Nephron progenitor cell (in vitro differentiated cells): Measurements from ENCODE around the gene SYNDIG1L.

ENCODE experiments used
- DNase-seq: peaks from one replicate; pipeline ENCODE4 v3.0.0; 2021
- H3K27ac Mint-ChIP-seq: 2 replicates; pipeline ENCODE4 v1.8.0; 2021; ENCODE audit warnings: mild to moderate bottlenecking, moderate library complexity, mixed read lengths
- H3K27me3 Mint-ChIP-seq: 2 replicates; pipeline ENCODE4 v1.8.0; 2021; ENCODE audit warnings: mild to moderate bottlenecking, low read depth, mixed read lengths; ENCODE audit not compliant: poor library complexity
- H3K36me3 Mint-ChIP-seq: 2 replicates; pipeline ENCODE4 v1.8.0; 2021; ENCODE audit warnings: low read depth, mixed read lengths
- H3K4me1 Mint-ChIP-seq: 2 replicates; pipeline ENCODE4 v1.8.0; 2021; ENCODE audit warnings: mixed read lengths
- H3K4me3 Mint-ChIP-seq: 2 replicates; pipeline ENCODE4 v1.8.0; 2021; ENCODE audit warnings: mild to moderate bottlenecking, moderate library complexity, mixed read lengths
- H3K9me3 Mint-ChIP-seq: 2 replicates; pipeline ENCODE4 v1.8.0; 2021; ENCODE audit warnings: mild to moderate bottlenecking, moderate library complexity, mixed read lengths
- TF ChIP-seq, protein P1 (sequence below): fragments of 200-600 bp; sonication (generic); IDR thresholded peaks from 2 replicates; pipeline ENCODE4 v1.5.0; 2021; ENCODE audit warnings: antibody characterized with exemption

The SYNDIG1L gene

GRCh38 chr14:74357585-74357984 is 68.4 kb downstream of the SYNDIG1L start:
- Mint-ChIP-seq H3K4me1 (peaks cover 5% of the 10 kb centered on the region), H3K27ac (no peak overlapping the region), H3K4me3 (no peak overlapping the region), H3K9me3 (no peaks in the 10 kb centered on the region), H3K27me3 (peaks cover 2% of the 10 kb centered on the region), H3K36me3 (no peaks in the 10 kb centered on the region)
- TF ChIP-seq, protein P1, sequence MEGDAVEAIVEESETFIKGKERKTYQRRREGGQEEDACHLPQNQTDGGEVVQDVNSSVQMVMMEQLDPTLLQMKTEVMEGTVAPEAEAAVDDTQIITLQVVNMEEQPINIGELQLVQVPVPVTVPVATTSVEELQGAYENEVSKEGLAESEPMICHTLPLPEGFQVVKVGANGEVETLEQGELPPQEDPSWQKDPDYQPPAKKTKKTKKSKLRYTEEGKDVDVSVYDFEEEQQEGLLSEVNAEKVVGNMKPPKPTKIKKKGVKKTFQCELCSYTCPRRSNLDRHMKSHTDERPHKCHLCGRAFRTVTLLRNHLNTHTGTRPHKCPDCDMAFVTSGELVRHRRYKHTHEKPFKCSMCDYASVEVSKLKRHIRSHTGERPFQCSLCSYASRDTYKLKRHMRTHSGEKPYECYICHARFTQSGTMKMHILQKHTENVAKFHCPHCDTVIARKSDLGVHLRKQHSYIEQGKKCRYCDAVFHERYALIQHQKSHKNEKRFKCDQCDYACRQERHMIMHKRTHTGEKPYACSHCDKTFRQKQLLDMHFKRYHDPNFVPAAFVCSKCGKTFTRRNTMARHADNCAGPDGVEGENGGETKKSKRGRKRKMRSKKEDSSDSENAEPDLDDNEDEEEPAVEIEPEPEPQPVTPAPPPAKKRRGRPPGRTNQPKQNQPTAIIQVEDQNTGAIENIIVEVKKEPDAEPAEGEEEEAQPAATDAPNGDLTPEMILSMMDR, result no peak
- no peak for DNase-seq

DNA sequence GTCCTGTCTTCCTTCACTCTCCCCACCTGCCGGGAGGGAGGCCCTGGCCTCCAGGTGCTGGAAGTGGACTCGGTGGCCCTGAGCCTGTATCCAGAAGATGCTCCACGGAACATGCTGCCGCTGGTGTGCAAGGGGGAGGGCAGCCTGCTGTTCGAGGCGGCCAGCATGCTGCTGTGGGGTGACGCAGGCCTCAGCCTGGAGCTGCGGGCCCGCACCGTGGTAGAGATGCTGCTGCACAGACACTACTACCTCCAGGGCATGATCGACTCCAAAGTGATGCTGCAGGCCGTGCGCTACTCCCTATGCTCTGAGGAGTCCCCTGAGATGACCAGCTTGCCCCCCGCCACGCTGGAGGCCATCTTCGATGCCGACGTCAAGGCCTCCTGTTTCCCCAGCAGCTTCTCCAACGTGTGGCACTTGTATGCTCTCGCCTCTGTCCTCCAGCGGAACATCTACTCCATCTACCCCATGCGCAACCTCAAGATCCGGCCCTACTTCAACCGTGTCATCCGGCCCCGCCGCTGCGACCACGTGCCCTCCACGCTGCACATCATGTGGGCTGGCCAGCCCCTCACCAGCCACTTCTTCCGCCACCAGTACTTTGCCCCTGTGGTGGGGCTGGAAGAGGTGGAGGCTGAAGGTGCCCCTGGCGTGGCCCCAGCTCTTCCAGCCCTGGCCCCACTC is 69.0 kb downstream of the SYNDIG1L start:
- DNase-seq, result no peak
- TF ChIP-seq, protein P1, result no peak
- H3K4me1 Mint-ChIP-seq, result peaks cover 1% of the 10 kb centered on the region
- peaks cover 7% of the 10 kb centered on the region for H3K27me3 Mint-ChIP-seq
- no peaks in the 10 kb centered on the region for H3K9me3 Mint-ChIP-seq
- H3K36me3 Mint-ChIP-seq, result no peaks in the 10 kb centered on the region
- H3K4me3 Mint-ChIP-seq, result no peak overlapping the region
- no peak overlapping the region for H3K27ac Mint-ChIP-seq
